Fibroblast of lung (primary cell): ENCODE measurements around the gene MUC6. TPM values are rescaled to one million over a fixed set of nuclear protein-coding genes. Genes with fewer than 3 reads are reported as not detected.
"Not testable (repeated sequence)": the region's sequence is repeated elsewhere in the genome, so short reads cannot be mapped to it uniquely, and the experiment has no call there.

Source experiments
- DNase-seq, 2 donors: peaks; one replicate each; pipeline versions ENCODE4 v3.0.0 to v3.0.0-alpha.2; 2010; ENCODE audit warnings: low read depth in 2 of 2
- H2AFZ ChIP-seq: 2 replicates; pipeline ENCODE4 v1.5.1; 2012; ENCODE audit warnings: low read length, control low read depth, inconsistent platforms
- H3K27ac ChIP-seq: 2 replicates; pipeline ENCODE4 v1.5.1; 2011; ENCODE audit warnings: low read length, control low read depth; ENCODE audit not compliant: insufficient read depth
- H3K27me3 ChIP-seq: 2 replicates; pipeline ENCODE4 v1.5.1; 2011; ENCODE audit warnings: mild to moderate bottlenecking, low read length; ENCODE audit not compliant: control insufficient read depth, insufficient read depth
- H3K36me3 ChIP-seq: 2 replicates; pipeline ENCODE4 v1.5.1; 2011; ENCODE audit warnings: low read length; ENCODE audit not compliant: control insufficient read depth, insufficient read depth
- H3K4me1 ChIP-seq: 2 replicates; pipeline ENCODE4 v1.5.1; 2011; ENCODE audit warnings: low read length; ENCODE audit not compliant: control insufficient read depth, insufficient read depth; ENCODE audit errors: extremely low read depth
- H3K4me2 ChIP-seq: 2 replicates; pipeline ENCODE4 v1.5.1; 2011; ENCODE audit warnings: low read length, control low read depth; ENCODE audit not compliant: insufficient read depth; ENCODE audit errors: extremely low read depth
- H3K4me3 ChIP-seq, 4 experiments: fragments of 200-600 bp in 1 of 4; sonication (generic) in 1 of 4; replicated peaks in 1 of 4; 2 replicates each; pipeline ENCODE4 v1.5.1; 2011 to 2016; ENCODE audit warnings: low read length in 4 of 4, low read depth in 3 of 4, mild to moderate bottlenecking in 3 of 4, control low read depth in 2 of 4, inconsistent platforms in 1 of 4, mixed read lengths in 1 of 4; ENCODE audit not compliant: insufficient read depth in 1 of 4; ENCODE audit errors: control extremely low read depth in 1 of 4
- H3K79me2 ChIP-seq: 2 replicates; pipeline ENCODE4 v1.5.1; 2012; ENCODE audit warnings: mild to moderate bottlenecking, low read length, inconsistent platforms; ENCODE audit not compliant: control insufficient read depth, insufficient read depth
- H3K9ac ChIP-seq: 2 replicates; pipeline ENCODE4 v1.5.1; 2011; ENCODE audit warnings: mild to moderate bottlenecking, low read length, control low read depth; ENCODE audit not compliant: insufficient read depth
- H3K9me3 ChIP-seq: 2 replicates; pipeline ENCODE4 v1.5.1; 2012; ENCODE audit warnings: low read depth, low read length; ENCODE audit not compliant: control insufficient read depth, insufficient read depth
- H4K20me1 ChIP-seq: 2 replicates; pipeline ENCODE4 v1.5.1; 2011; ENCODE audit warnings: low read length; ENCODE audit not compliant: control insufficient read depth, insufficient read depth; ENCODE audit errors: extremely low read depth
- EZH2 ChIP-seq: IDR thresholded peaks from 2 replicates; pipeline ENCODE4 v1.5.1; 2012; ENCODE audit warnings: low read length, control low read depth, mild to moderate bottlenecking; ENCODE audit errors: missing control alignments
- polyA plus RNA-seq, 2 donors: library from polyadenylated mRNA; depleted of rRNA in 1 of 2; stranded (reverse) in 1 of 2; unstranded in 1 of 2; fragments of >200 nt; gene quantifications; 2 replicates each; pipeline ENCODE4 v1.2.1, GENCODE V29; 2011 to 2012; ENCODE audit warnings: missing spikeins in 1 of 2
- total RNA-seq: library from RNA; depleted of rRNA; stranded (reverse); fragments of >200 nt; gene quantifications from 2 replicates; pipeline ENCODE4 v1.2.1, GENCODE V29; 2014
- TF ChIP-seq, protein P1 (sequence below), 2 donors: IDR thresholded peaks in 1 of 2; conservative IDR thresholded peaks in 1 of 2; 1 replicate in 1 of 2; 2 replicates in 1 of 2; pipeline ENCODE4 v1.5.1; 2011 to 2012; ENCODE audit warnings: low read length in 2 of 2, control low read depth in 1 of 2, inconsistent platforms in 1 of 2, low read depth in 1 of 2, mild to moderate bottlenecking in 1 of 2

The MUC6 gene
- total and polyA plus RNA-seq, 2 donors (not counting 1 experiment from before 2014, with no cell fraction given), result not detected

DNA sequence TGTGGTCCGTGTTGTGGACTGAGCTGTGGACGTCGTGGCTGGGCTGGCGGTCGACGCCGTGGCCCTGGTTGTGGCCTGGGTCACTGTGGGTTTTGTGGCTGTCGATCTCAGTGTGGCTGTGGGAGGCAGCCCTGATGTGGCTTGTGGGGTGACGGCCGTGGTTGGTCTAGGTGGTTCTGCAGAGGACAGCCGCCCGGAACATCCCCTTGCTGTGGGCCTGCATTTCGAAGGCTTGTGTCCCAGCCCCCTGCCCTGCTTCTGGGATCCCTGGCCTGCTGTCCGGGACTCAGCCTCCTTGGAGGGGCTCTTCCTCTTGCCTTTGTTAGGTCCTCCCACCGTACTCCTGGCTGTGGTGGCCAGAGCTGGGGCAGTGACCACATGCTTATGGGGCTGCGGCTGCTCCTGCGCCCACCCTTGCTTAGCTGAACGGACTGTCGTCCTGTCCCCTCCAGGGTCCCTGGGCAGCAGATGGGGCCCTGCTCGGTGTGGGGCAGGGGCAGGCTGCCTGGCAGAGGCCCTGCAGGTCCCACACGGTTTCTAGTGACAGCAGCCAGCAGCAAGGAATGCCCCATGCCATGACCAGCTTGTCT lies 17.1 kb downstream of the MUC6 start:
- no peak for TF ChIP-seq EZH2
- TF ChIP-seq, protein P1, sequence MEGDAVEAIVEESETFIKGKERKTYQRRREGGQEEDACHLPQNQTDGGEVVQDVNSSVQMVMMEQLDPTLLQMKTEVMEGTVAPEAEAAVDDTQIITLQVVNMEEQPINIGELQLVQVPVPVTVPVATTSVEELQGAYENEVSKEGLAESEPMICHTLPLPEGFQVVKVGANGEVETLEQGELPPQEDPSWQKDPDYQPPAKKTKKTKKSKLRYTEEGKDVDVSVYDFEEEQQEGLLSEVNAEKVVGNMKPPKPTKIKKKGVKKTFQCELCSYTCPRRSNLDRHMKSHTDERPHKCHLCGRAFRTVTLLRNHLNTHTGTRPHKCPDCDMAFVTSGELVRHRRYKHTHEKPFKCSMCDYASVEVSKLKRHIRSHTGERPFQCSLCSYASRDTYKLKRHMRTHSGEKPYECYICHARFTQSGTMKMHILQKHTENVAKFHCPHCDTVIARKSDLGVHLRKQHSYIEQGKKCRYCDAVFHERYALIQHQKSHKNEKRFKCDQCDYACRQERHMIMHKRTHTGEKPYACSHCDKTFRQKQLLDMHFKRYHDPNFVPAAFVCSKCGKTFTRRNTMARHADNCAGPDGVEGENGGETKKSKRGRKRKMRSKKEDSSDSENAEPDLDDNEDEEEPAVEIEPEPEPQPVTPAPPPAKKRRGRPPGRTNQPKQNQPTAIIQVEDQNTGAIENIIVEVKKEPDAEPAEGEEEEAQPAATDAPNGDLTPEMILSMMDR (conservative IDR thresholded peaks at IDR 0.05 in 1 of 2, IDR thresholded peaks at IDR 0.05 in 1 of 2; ENCODE audit: low read depth in 1 of 2, low read length in 2 of 2), result no peak
- no peak overlapping the region for H3K27ac ChIP-seq

DNA sequence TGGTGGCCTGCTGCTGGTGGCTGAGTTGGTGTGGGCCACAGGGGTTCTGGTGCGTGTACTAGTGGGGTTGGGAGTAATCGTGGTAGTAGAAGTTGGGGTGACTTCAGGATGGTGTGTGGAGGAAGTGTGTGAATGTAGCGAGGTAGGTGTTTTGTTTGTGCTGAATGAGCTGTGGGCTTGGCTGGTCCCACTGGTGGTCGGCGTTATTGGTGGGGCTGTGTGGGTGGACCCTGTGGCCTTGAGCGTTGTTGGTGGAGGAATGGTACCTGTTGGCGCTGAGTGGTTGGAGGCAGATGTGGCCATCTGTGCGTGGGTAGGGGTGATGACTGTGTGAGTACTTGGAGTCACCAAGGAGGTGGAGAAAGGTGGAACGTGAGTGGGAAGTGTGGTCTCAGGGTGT lies 18.4 kb downstream of the MUC6 start:
- no peaks in the 10 kb centered on the region for H3K9me3 ChIP-seq
- no peak overlapping the region for H3K9ac ChIP-seq
- H3K4me1 ChIP-seq, result no peaks in the 10 kb centered on the region
- H3K27ac ChIP-seq, result no peak overlapping the region
- TF ChIP-seq, protein P1 (conservative IDR thresholded peaks at IDR 0.05 in 1 of 2, IDR thresholded peaks at IDR 0.05 in 1 of 2; ENCODE audit: low read depth in 1 of 2, low read length in 2 of 2), result no peak
- TF ChIP-seq EZH2, result no peak
- no peaks in the 10 kb centered on the region for H3K79me2 ChIP-seq
- H3K27me3 ChIP-seq, result no peaks in the 10 kb centered on the region
- H3K4me3 ChIP-seq, result no peak overlapping the region
- no peaks in the 10 kb centered on the region for H3K36me3 ChIP-seq
- H4K20me1 ChIP-seq, result no peaks in the 10 kb centered on the region
- no peak for DNase-seq
- H2AFZ ChIP-seq, result no peak overlapping the region
- H3K4me2 ChIP-seq, result no peak overlapping the region

More for the DNA sequence above, 17.1 kb downstream of the MUC6 start:
- Histone ChIP-seq H2AFZ (no peak overlapping the region), H3K4me3 (no peak overlapping the region), H3K9me3 (no peaks in the 10 kb centered on the region), H3K9ac (no peak overlapping the region), H3K4me1 (no peaks in the 10 kb centered on the region), H4K20me1 (no peaks in the 10 kb centered on the region), H3K27me3 (no peaks in the 10 kb centered on the region), H3K4me2 (no peak overlapping the region), H3K36me3 (no peaks in the 10 kb centered on the region), H3K79me2 (no peaks in the 10 kb centered on the region)
- DNase-seq, result no peak

DNA sequence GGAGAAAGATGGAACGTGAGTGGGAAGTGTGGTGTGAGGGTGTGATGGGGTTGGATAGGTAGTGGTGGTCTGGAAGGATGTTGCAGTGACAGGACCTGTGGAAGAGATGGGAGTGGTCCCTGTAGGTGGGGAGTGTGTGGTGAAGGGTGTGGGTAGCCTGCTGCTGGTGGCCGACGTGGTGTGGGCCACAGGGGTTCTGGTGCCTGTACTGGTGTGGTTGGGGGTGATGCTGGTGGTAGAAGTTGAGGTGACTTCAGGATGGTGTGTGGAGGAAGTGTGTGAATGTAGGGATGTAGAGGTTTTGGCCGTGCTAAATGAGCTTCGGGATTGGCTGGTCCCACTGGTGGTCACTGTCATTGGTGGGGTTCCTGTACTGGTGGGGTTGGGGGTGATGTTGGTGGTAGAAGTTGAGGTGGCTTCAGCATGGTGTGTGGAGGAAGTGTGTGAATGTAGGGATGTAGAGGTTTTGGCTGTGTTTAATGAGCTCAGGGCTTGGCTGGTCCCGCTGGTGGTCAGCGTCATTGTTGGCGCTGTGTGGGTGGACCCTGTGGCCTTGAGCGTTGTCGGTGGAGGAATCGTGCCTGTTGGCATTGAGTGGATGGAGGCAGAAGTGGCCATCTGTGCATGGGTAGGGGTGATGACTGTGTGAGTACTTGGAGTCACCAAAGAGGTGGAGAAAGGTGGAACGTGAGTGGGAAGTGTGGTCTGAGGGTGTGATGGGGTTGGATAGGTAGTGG lies 19.1 kb downstream of the MUC6 start:
- no peak for TF ChIP-seq EZH2
- TF ChIP-seq, protein P1 (conservative IDR thresholded peaks at IDR 0.05 in 1 of 2, IDR thresholded peaks at IDR 0.05 in 1 of 2; ENCODE audit: low read depth in 1 of 2, low read length in 2 of 2), result no peak
- Histone ChIP-seq H3K36me3 (no peaks in the 10 kb centered on the region), H3K4me3 (no peak overlapping the region), H3K4me2 (no peak overlapping the region), H2AFZ (no peak overlapping the region), H3K4me1 (no peaks in the 10 kb centered on the region), H4K20me1 (no peaks in the 10 kb centered on the region), H3K27me3 (no peaks in the 10 kb centered on the region), H3K9ac (no peak overlapping the region), H3K79me2 (no peaks in the 10 kb centered on the region), H3K27ac (no peak overlapping the region), H3K9me3 (no peaks in the 10 kb centered on the region)
- peak in 1 of 2 donors; percentile 10 for DNase-seq

DNA sequence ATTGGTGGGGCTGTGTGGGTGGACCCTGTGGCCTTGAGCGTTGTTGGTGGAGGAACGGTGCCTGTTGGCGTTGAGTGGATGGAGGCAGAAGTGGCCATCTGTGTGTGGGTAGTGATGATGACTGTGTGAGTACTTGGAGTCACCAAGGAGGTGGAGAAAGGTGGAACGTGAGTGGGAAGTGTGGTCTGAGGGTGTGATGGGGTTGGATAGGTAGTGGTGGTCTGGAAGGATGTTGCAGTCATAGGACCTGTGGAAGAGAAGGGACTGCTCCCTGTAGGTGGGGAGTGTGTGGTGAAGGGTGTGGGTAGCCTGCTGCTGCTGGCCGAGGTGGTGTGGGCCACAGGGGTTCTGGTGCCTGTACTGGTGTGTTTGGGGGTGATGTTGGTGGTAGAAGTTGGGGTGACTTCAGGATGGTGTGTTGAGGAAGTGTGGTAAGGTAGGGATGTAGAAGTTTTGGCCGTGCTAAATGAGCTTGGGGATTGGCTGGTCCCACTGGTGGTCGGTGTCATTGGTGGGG lies 19.9 kb downstream of the MUC6 start:
- peak in 1 of 2 donors; percentile 5 for DNase-seq
- not testable (repeated sequence) for H4K20me1 ChIP-seq, H3K36me3 ChIP-seq, H3K79me2 ChIP-seq, H2AFZ ChIP-seq, H3K27ac ChIP-seq, H3K4me2 ChIP-seq, H3K27me3 ChIP-seq, H3K9me3 ChIP-seq, H3K4me1 ChIP-seq, H3K4me3 ChIP-seq, H3K9ac ChIP-seq
